ENCODE results near the gene MYO5A.
"Not testable (repeated sequence)": the region's sequence is repeated elsewhere in the genome, so short reads cannot be mapped to it uniquely, and the experiment has no call there.

MYO5A gene

DNA sequence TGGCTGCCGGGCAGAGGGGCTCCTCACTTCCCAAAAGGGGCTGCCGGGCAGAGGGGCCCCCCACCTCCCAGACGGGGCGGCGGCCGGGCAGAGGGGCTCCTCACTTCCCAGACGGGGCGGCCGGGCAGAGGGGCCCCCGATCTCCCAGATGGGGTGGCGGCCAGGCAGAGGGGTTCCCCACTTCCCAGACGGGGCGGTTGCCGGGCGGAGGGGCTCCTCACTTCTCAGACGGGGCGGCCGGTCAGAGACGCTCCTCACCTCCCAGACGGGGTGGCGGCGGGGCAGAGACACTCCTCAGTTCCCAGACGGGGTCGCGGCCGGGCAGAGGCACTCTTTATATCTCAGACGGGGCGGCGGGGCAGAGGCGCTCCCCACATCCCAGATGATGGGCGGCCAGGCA, 69.0 kb downstream of the MYO5A start:
- not testable (repeated sequence) for DNase-seq

DNA sequence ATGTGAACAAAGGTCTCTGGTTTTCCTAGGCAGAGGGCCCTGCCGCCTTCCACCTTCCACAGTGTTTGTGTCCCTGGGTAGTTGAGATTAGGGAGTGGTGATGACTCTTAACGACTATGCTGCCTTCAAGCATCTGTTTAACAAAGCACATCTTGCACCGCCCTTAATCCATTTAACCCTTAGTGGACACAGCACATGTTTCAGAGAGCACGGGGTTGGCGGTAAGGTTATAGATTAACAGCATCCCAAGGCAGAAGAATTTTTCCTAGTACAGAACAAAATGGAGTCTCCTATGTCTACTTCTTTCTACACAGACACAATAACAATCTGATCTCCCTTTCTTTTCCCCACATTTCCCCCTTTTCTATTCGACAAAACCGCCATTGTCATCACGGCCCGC, 69.4 kb downstream of the MYO5A start:
- DNase-seq: not testable (repeated sequence)

DNA sequence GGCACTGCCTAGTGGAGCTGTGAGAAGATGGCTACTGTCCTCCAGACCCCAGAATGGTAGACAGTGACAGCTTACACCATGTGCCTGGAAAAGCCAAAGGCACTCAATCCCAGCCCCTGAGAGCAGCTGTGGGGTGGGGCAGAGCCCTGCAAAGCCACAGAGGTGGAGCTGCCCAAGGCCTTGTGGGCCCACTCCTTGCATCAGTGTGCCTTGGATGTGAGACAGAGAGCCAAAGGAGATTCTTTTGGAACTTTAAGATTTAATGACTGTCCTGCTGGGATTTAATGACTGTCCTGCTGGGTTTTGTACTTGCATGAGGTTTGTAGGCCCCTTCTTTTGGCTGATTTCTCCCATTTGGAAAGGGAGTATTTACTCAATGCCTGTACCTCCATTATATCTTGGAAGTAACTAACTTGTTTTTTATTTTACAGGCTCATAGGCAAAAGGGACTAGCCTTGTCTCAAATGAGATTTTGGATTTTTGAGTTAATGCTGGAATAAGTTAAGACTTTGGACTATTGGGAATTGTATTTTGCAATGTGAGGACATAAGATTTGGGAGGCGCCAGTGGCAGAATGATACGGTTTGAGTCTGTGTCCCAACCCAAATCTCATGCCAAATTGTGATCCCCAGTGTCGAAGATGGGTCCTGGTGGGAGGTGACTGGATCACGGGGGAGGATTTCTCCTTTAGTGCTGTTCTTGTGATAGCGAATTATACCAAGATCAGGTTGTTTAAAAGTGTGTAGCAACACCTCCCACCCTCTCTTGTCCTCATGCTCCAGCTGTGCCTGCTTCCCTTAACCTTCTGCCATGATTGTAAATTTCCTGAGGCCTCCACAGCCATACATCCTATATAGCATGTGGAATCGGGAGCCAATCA, 80.4 kb downstream of the MYO5A start:
- DNase-seq: no peak

GRCh38 chr15:52445954-52446353, 82.7 kb downstream of the MYO5A start:
- DNase-seq: no peak

DNA sequence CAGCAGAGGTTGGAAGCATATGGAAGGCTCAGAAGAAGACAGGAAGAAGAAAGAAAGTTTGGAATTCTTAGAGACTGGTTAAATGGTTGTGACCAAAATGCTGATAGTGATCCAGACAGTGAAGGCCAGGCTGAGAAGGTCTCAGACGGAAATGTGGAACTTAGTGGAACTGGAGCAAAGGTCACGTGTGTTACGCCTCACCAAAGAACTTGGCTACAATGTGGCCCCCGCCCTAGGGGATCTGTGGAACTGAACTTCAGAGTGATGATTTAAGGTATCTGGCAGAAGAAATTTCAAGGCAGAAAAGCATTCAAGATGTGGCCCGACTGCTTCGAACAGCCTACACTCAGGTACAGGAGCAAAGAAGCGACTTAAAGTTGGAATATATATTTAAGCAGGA, 83.1 kb downstream of the MYO5A start:
- no peak for DNase-seq

GRCh38 chr15:52443205-52443604, 85.5 kb downstream of the MYO5A start:
- not testable (repeated sequence) for DNase-seq

- peak; percentile 25 for DNase-seq
Measured at GRCh38 chr15:52441841-52442240, 86.8 kb downstream of the MYO5A start.

DNA sequence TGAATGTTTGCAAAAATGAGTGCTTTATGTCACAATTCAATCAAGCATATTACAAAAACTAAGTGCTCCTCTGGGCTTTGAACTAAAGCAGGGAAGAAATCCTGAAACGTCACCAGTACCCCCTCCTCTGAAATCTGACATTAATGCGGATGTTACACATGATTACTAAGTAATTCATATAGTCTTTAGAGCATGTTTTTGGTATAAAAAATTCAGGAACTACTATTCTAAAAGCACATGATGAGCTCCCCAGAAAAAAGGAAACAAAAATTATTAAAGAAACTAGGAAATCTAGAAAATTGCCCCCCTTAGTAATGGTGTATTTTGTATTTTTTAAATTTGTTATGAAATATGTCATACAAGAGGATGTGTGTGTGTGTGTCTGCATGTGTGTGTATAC, 87.7 kb downstream of the MYO5A start:
- DNase-seq: no peak

DNA sequence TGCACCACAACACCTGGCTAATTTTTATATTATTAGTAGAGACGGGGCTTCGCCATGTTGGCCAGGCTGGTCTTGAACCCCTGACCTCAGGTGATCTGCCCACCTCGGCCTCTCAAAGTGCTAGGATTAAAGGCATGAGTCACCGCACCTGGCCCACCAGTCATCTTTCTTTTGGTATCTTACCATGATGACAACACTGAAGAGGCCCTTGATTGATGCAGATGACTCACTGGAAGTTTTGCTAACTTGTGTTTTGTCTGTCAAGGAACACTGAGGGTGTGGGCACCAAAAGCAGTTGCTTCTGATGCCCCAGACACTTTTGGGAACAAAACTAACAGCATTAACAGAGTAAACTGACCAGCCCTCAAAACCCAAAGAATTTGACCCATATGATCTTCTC, 88.3 kb downstream of the MYO5A start:
- peak; percentile 46 for DNase-seq

- no peak for DNase-seq
Measured at GRCh38 chr15:52439470-52439869, 89.2 kb downstream of the MYO5A start.

GRCh38 chr15:52439042-52439441, 89.6 kb downstream of the MYO5A start:
- not testable (repeated sequence) for DNase-seq

DNA sequence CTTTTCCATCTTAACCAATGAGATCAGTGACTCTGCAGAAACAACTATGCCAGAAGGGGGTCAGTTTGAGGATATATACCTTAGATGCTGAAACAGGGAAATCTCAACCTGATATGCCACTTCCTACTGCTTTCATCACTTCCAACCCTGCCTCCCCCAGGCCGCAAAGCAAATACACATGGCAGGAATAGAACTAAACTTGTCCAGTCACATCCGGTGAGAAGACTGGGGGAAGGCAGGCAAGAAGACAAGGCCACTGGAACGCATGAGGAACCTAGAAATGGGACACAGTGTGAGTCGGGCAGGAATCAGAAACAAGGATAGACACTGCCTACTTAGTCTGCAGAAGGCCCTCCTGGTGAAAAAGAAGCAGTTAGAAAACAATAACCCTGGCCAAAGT, 90.6 kb downstream of the MYO5A start:
- DNase-seq: no peak

GRCh38 chr15:52437646-52438045, 91.0 kb downstream of the MYO5A start:
- no peak for DNase-seq

GRCh38 chr15:52436981-52437380, 91.7 kb downstream of the MYO5A start:
- DNase-seq: peak; percentile 62

- DNase-seq: no peak
Measured at GRCh38 chr15:52434885-52435284, 93.8 kb downstream of the MYO5A start.

DNA sequence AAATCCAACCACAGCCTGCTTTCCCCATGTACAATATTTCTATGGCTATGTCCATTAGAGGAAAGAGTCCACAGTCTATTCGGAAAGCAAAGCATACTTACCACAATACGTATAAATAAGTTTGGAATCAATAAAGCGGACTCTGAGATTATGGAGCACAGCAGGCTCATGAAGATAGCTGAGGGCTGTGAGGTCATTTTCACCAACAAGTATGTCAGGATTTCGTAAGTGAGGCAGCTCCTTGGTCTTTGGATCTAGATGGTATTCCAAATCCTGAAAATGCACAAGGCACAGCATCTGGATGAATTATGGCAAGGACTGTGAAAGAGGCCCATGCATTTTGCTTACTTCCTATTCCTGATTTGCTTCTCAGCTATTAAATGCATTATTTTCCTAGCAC, 100.4 kb downstream of the MYO5A start:
- DNase-seq: peak; percentile 11

DNA sequence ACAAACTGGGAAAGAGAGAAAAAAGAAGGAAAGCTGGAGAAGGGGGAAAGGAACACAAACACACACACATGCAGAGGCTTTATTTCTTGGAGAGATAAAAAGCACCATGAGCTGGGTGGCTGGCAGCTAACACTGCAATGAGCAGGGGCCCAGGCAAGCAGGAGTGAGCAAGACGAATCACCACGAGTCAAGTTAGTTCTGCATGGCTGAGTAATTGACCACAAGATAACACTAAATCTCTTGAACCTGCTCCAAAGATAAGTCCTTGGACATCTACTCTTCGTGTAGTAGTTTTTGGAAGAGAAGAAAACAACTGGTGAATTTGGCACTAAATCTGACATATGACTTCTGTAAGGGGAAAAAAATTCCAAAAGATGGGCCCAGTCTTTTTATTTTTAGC, 100.9 kb downstream of the MYO5A start:
- peak; percentile 86 for DNase-seq

DNA sequence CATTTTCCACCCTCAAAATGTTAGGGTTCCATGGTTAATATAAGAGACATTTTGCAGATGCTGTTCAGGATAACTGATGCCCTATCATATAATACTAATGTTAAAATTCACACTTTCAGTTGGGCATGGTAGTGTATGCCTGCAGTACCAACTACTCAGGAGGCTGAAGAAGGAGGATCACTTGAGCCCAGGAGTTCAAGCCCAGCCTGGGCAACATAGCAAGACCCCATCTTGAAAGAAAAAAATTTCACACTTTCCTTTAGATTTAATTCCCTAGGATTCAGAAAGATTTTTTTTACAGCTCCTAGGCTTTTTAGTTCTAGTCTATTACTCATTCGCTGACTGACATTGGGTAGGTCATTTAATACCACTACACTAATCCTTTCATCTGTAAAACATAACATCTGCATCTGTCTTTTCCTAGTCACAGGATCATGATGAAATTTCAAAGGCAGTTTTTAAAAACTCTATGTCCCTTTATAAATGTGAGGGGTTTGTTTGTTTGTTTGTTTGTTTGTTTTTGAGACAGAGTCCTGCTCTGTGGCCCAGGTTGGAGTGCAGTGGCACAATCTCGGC, 103.7 kb downstream of the MYO5A start:
- DNase-seq: peak; percentile 75

DNA sequence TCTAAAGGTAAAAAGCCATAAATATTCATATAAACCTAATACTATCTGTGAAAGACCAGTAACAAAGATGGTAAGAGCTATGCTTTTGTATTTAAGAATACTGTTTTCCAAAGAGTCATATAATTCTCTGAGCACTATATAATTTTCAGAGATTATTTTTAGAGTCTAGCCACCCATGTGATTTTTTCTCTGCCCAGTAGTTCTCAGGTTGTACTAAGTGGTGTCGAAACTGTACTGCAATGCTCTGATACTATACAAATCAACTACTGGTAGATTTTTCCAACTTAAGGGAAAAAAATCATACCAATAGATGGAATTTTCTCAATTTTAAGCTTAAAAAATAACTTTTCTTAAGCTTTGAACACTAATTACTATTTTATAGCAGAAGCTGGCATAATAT, 104.8 kb downstream of the MYO5A start:
- no peak for DNase-seq

DNA sequence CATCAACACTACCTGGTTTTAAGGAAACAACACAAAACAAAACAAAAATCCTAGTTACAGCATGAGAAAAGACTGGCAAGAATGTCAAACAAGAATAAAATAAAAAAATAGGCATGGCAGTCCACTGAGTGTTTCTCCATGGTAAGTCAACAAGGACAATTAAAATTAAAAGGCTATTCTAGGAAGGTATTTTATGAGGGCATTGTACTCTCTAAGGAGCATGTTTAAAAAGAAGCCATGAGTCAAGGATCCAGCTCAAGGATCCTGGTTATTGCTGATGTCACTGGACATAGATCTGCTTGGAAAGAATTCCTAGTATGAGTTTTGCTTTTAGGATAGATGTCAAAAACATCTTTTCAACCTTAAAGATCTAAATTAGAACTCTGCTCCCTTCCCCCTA, 106.7 kb downstream of the MYO5A start:
- no peak for DNase-seq

GRCh38 chr15:52421029-52421428, 107.7 kb downstream of the MYO5A start:
- no peak for DNase-seq

DNA sequence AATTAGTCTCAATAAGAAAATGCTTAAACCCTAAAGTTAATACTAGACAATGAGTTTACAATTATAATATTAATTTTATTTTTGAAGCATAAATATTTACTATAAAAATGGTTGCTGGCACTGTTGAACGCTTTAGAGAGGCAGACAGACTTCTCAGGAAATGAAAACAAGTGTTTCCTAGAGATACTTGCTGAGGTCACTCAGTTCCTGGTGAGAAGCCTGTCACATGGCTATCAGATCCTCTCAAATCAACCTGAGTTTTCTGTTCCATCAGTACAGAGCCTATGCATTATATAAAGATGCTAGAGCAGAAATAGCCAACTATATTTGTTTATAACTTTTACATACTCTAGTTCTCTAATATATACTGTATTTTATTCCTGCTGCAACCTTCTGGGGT, 109.2 kb downstream of the MYO5A start:
- no peak for DNase-seq

DNA sequence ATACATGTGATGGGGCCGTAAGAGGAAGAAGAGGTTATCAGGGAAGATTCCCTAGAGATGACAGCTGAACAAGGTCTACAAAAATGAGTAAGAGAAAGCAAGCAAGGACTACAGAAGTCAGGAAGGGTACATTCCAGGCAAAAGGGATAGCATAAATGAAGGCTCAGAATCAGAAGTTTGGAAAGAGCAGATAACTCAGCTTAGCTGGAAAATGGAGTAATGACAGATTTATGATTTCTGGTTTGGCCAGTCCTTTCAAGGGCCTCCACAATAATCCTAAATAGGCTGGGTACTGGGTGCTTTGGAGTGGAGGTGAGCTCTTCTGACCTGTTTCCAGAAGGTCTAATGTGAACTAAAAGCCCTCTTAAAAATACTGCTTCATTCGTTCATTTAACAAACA, 110.7 kb downstream of the MYO5A start:
- DNase-seq: no peak

GRCh38 chr15:52417521-52417920, 111.2 kb downstream of the MYO5A start:
- peak; percentile 77 for DNase-seq

DNA sequence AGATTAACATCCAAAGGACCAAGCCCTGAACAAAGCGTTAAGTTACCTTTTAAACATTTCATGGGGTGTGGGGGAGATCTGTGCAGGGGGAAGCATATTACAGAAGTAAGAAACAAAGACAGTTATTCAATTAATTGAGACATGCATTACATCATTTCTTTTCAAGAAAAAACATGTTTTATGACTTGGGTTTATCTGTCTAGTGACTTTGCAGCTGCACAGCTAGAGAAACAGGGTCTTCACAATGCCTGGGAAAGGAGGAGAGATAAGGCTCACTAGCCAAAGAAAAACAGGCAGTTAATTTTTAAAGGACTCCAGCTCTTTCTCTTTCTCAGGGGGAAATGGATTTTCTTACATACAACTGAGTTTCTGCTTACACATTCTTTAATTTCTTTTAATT, 112.1 kb downstream of the MYO5A start:
- DNase-seq: not testable (repeated sequence)

Measured in HCEC 1CT (cell line).